Measurements from ENCODE around the gene IL4.

IL4 gene

GRCh38 chr5:132667309-132667708 is 6.5 kb upstream of the IL4 start:
- no peak for TF ChIP-seq CTCF (IDR thresholded peaks at IDR 0.05; ENCODE audit: borderline replicate concordance, control extremely low read depth, extremely low read depth, insufficient read depth, missing control alignments)
- in situ Hi-C loops (cut with MboI; ENCODE audit: low sequenced_read_pairs, unreplicated experiment): no loop called here
- DNase-seq (ENCODE audit: low spot score): no peak

- in situ Hi-C loops (cut with MboI; ENCODE audit: low sequenced_read_pairs, unreplicated experiment): no loop called here
- no peak for DNase-seq (ENCODE audit: low spot score)
- TF ChIP-seq CTCF (IDR thresholded peaks at IDR 0.05; ENCODE audit: borderline replicate concordance, control extremely low read depth, extremely low read depth, insufficient read depth, missing control alignments): no peak
These were observed 5.8 kb upstream of the IL4 start for GRCh38 chr5:132667761-132668705.

- in situ Hi-C loops (cut with MboI; ENCODE audit: low sequenced_read_pairs, unreplicated experiment): no loop called here
- TF ChIP-seq CTCF (IDR thresholded peaks at IDR 0.05; ENCODE audit: borderline replicate concordance, control extremely low read depth, extremely low read depth, insufficient read depth, missing control alignments): no peak
- no peak for DNase-seq (ENCODE audit: low spot score)
These were observed 4.9 kb upstream of the IL4 start for GRCh38 chr5:132668706-132669454.

GRCh38 chr5:132669455-132669820 is 4.4 kb upstream of the IL4 start:
- TF ChIP-seq CTCF (IDR thresholded peaks at IDR 0.05; ENCODE audit: borderline replicate concordance, control extremely low read depth, extremely low read depth, insufficient read depth, missing control alignments): no peak
- in situ Hi-C loops (cut with MboI; ENCODE audit: low sequenced_read_pairs, unreplicated experiment): no loop called here
- no peak for DNase-seq (ENCODE audit: low spot score)

- no peak for DNase-seq (ENCODE audit: low spot score)
- in situ Hi-C loops (cut with MboI; ENCODE audit: low sequenced_read_pairs, unreplicated experiment): no loop called here
- no peak for TF ChIP-seq CTCF (IDR thresholded peaks at IDR 0.05; ENCODE audit: borderline replicate concordance, control extremely low read depth, extremely low read depth, insufficient read depth, missing control alignments)
These were observed 3.6 kb upstream of the IL4 start for GRCh38 chr5:132669966-132670882.

DNA sequence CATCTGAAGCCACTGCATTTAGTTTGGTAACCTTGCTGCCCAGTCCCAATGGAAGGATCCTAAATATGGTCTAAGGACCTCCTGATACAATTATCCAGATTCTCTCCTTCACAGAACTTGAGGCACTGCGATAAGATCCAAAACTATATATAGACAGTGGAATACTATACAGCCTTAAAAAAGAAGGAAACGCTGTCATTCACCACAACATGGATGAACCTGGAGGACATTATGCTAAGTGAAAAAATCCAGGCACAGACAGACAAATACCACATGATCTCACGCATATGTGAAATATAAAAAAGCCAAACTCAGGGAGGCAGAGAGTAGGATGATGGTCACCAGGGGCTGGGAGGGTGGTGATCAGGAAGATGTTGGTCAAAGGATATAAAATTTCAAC is 2.8 kb upstream of the IL4 start:
- DNase-seq (ENCODE audit: low spot score): no peak
- in situ Hi-C loops (cut with MboI; ENCODE audit: low sequenced_read_pairs, unreplicated experiment): no loop called here
- no peak for TF ChIP-seq CTCF (IDR thresholded peaks at IDR 0.05; ENCODE audit: borderline replicate concordance, control extremely low read depth, extremely low read depth, insufficient read depth, missing control alignments)

Data from GM13976 (cell line).